ENCODE measurements around the gene DVL1.

Gene DVL1

DNA sequence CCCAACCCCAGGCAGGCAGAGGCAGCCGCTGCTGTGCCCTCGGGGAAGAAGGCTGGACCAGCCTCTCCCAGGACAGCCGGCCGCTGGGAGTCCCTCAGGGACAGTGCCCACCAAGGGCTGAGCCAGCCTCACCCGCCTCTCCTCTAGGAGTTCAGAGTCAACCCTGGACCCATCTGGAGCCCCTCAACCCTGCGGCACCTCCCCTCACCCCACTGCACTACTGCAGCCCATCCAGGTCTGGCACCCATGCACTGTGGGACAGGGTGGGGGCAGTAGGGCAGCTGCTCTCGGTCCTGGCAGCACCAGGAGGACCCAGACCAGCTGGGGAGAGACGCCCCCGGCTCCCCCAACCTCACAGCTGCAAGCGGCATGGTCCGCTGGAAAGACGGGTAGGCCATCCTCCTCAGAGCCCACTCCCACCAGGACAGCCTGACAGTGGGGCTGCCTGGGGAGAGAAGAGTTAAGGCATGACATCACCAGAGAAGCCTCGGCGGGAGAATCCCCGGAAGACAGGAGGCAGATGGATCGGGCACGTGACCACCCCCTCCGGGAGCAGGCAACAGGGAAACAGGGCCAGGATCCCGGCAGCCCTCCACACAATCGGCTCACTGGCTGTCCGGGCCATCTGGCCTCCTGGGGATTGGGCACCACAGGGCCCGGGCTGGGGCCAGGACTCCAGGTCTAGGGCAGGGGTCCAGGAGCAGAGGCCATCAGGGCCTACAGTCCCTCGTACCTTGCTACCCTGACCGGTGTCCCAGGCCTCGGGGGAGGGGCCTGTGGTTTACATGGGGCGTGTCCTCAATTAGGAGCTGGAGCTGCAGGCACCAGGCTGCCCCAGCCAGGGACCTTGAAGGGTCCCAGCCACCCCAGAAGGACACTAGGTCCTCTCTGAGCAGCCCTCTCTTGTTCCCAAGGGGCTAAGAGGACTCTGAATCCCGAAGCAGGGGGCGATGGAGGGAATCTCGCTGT, 44.6 kb downstream of the DVL1 start:
- Mint-ChIP-seq H3K9me3 (no peaks in the 10 kb centered on the region), H3K27ac (peak overlapping the region; percentile 65 to 76 (median 76))
- TF ChIP-seq, protein P1, sequence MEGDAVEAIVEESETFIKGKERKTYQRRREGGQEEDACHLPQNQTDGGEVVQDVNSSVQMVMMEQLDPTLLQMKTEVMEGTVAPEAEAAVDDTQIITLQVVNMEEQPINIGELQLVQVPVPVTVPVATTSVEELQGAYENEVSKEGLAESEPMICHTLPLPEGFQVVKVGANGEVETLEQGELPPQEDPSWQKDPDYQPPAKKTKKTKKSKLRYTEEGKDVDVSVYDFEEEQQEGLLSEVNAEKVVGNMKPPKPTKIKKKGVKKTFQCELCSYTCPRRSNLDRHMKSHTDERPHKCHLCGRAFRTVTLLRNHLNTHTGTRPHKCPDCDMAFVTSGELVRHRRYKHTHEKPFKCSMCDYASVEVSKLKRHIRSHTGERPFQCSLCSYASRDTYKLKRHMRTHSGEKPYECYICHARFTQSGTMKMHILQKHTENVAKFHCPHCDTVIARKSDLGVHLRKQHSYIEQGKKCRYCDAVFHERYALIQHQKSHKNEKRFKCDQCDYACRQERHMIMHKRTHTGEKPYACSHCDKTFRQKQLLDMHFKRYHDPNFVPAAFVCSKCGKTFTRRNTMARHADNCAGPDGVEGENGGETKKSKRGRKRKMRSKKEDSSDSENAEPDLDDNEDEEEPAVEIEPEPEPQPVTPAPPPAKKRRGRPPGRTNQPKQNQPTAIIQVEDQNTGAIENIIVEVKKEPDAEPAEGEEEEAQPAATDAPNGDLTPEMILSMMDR (IDR thresholded peaks at IDR 0.05; ENCODE audit: unreplicated experiment in 3 of 3): no peak

DNA sequence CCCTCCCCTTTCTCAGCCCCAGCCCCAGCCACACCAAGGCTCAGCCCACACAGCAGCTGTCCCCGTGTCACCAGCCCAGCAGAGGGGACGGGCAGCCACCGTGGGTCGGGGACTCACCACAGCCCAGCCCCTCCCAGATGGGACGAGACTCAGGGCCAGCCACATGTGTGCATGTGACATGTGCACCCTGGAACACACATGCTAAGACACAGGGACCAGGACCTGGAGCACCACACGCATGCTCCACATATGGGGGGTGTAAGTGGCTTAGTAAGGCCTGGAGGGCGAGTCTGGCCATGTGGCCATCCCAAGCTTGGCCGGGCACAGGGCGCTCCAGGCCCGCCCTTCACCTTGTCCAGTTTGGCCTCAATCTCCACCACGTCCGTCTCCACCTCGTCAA, 45.5 kb downstream of the DVL1 start:
- Mint-ChIP-seq H3K27me3 (ENCODE audit: low read depth) (no peaks in the 10 kb centered on the region), H3K4me1 (peaks cover 22% of the 10 kb centered on the region), H3K27ac (no peak overlapping the region), H3K9me3 (no peaks in the 10 kb centered on the region), H3K36me3 (ENCODE audit: low read depth) (no peaks in the 10 kb centered on the region), H3K4me3 (peak overlapping the region in 1 of 3 experiments; percentile 10)
- TF ChIP-seq, protein P1 (IDR thresholded peaks at IDR 0.05; ENCODE audit: unreplicated experiment in 3 of 3): no peak

More for the DNA sequence above, 44.6 kb downstream of the DVL1 start:
- Mint-ChIP-seq H3K4me3 (peak overlapping the region; percentile 78 to 86 (median 86)), H3K4me1 (peaks cover 22% of the 10 kb centered on the region), H3K27me3 (ENCODE audit: low read depth) (no peaks in the 10 kb centered on the region), H3K36me3 (ENCODE audit: low read depth) (no peaks in the 10 kb centered on the region)

DNA sequence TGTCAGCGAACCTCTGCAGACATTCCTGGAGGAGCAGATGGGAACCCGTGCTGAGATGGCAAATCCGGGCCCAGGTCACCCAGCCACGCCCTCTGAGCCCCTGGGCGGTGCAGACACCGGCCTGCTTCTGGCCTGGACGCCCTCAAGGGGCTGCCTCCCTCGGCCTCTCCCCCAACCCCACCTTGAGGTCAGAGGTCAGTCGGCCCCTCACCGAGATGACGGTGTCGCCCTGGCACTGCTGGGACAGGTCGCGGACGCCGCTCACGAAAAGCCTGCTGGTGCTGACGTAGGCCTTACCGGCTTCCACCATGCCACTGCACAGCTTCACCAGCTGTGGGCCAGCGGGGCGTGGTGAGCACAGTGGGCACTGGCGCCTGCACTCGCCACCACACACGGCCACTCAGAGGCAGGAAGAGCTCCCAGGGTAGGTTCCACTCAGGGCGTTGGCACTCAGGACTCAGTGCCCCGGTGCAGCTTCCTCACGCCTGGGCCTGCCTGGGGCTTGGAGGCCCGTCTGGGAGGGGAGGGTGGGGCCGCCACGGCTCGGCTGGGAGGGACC, 46.2 kb downstream of the DVL1 start:
- H3K27me3 Mint-ChIP-seq (ENCODE audit: low read depth): no peaks in the 10 kb centered on the region
- no peaks in the 10 kb centered on the region for H3K36me3 Mint-ChIP-seq (ENCODE audit: low read depth)
- H3K4me3 Mint-ChIP-seq: no peak overlapping the region
- no peaks in the 10 kb centered on the region for H3K9me3 Mint-ChIP-seq
- TF ChIP-seq, protein P1 (IDR thresholded peaks at IDR 0.05; ENCODE audit: unreplicated experiment in 3 of 3): no peak
- peaks cover 22% of the 10 kb centered on the region for H3K4me1 Mint-ChIP-seq
- no peak overlapping the region for H3K27ac Mint-ChIP-seq

DNA sequence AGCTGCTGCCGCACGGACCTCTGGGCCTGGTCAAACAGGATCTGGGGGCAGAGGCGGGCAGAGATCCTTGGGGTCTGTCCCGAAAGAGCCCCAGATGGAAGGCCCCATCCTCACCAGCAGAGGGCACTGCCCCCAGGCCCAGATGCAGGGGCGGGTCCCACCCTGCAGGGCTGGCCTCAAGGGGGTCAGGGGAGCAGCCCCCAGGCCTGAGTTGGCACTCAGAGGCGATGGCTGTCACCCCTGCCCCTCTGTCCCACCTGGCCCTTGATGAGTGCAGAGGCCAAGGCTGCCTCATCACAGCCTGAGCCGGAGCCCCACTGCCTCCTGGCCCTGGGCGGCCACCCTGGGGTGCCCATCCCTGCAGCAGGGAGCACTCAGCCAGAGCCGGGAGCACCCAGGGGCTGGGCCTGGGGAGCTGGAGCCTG, 47.2 kb downstream of the DVL1 start:
- Mint-ChIP-seq H3K27me3 (ENCODE audit: low read depth) (no peaks in the 10 kb centered on the region), H3K27ac (no peak overlapping the region), H3K4me1 (peaks cover 22% of the 10 kb centered on the region), H3K36me3 (ENCODE audit: low read depth) (no peaks in the 10 kb centered on the region), H3K9me3 (no peaks in the 10 kb centered on the region), H3K4me3 (no peak overlapping the region)
- TF ChIP-seq, protein P1 (IDR thresholded peaks at IDR 0.05; ENCODE audit: unreplicated experiment in 3 of 3): peak in 2 of 3 experiments; percentile 21 to 35

DNA sequence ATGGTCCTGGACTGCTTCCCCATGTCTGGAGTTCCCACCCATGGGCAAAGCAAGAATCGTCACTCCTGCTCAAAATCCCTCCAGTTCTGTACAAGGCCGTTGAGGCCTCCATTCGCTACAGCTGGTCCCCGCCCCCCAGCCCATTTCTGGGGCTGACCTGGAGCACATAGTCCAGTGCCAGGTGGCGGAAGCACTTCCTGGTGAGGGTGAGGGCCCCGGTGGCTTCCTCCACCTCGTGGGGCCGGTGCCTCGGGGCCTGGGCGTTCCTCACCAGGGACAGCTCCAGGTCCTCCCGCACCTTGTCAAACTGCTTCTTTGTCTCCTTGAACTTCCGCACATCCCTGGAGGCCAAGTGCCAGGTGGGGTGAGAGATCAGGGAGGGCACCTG, 48.9 kb downstream of the DVL1 start:
- Mint-ChIP-seq H3K27ac (no peak overlapping the region), H3K9me3 (no peaks in the 10 kb centered on the region), H3K4me1 (peaks cover 9% of the 10 kb centered on the region), H3K27me3 (ENCODE audit: low read depth) (no peaks in the 10 kb centered on the region), H3K4me3 (no peak overlapping the region), H3K36me3 (ENCODE audit: low read depth) (no peaks in the 10 kb centered on the region)
- TF ChIP-seq, protein P1 (IDR thresholded peaks at IDR 0.05; ENCODE audit: unreplicated experiment in 3 of 3): no peak

Measured in nephron (organoid).